CD4-positive, alpha-beta memory T cell (primary cell): ENCODE measurements around the gene HS2ST1. TPM values are rescaled to one million over a fixed set of nuclear protein-coding genes. Genes with fewer than 3 reads are reported as not detected.
A peak's percentile ranks its signal among the peaks of the same experiment; 100 is the strongest.

Source experiments
- CTCF ChIA-PET: fragments of 350-600 bp; sonication (Branson Sonifier 250); formaldehyde crosslinking; loops from one replicate; lab custom pipeline; 2021; ENCODE audit warnings: inconsistent platforms; ENCODE audit not compliant: partially characterized antibody; lab: Charles Lee
- POLR2A ChIA-PET: fragments of 350-600 bp; sonication (Branson Sonifier 250); formaldehyde crosslinking; loops from one replicate; lab custom pipeline; 2021; ENCODE audit not compliant: partially characterized antibody; lab: Charles Lee
- DNase-seq, 5 donors: peaks; one replicate each; pipeline versions ENCODE4 v3.0.0 to v3.0.0-alpha.2; 2020 to 2022; ENCODE audit warnings: mixed read lengths in 1 of 5
- H3K27ac ChIP-seq: one replicate; pipeline ENCODE4 v1.7.0; 2013; ENCODE audit warnings: low read depth, low read length
- H3K27me3 ChIP-seq: 2 replicates; pipeline ENCODE4 v1.7.0; 2013; ENCODE audit warnings: mild to moderate bottlenecking, low read length, moderate library complexity; ENCODE audit not compliant: insufficient read depth
- H3K36me3 ChIP-seq: 2 replicates; pipeline ENCODE4 v1.7.0; 2013; ENCODE audit warnings: mild to moderate bottlenecking, low read length, moderate library complexity; ENCODE audit not compliant: insufficient read depth
- H3K4me1 ChIP-seq: 2 replicates; pipeline ENCODE4 v1.7.0; 2013; ENCODE audit warnings: mild to moderate bottlenecking, low read length, moderate library complexity; ENCODE audit not compliant: insufficient read depth
- H3K4me3 ChIP-seq, 2 donors: one replicate each; pipeline ENCODE4 v1.7.0; 2013; ENCODE audit warnings: low read length in 2 of 2, mild to moderate bottlenecking in 1 of 2
- H3K9me3 ChIP-seq, 2 donors: one replicate each; pipeline ENCODE4 v1.7.0; 2013; ENCODE audit warnings: low read length in 2 of 2, control low read depth in 1 of 2; ENCODE audit not compliant: control insufficient read depth in 1 of 2
- H3K27ac Mint-ChIP-seq, 7 donors: one replicate each; pipeline ENCODE4 v1.8.0; 2020 to 2021; ENCODE audit warnings: mixed read lengths in 7 of 7, mild to moderate bottlenecking in 6 of 7, inconsistent platforms in 3 of 7, moderate library complexity in 3 of 7
- H3K27me3 Mint-ChIP-seq, 2 donors: one replicate each; pipeline ENCODE4 v1.8.0; 2020 to 2021; ENCODE audit warnings: mixed read lengths in 2 of 2
- H3K36me3 Mint-ChIP-seq, 2 donors: one replicate each; pipeline ENCODE4 v1.8.0; 2020 to 2021; ENCODE audit warnings: mixed read lengths in 2 of 2, inconsistent platforms in 1 of 2, mild to moderate bottlenecking in 1 of 2
- H3K4me1 Mint-ChIP-seq, 4 donors: one replicate each; pipeline ENCODE4 v1.8.0; 2020 to 2021; ENCODE audit warnings: mixed read lengths in 4 of 4, mild to moderate bottlenecking in 1 of 4
- H3K4me3 Mint-ChIP-seq, 8 donors: one replicate each; pipeline ENCODE4 v1.8.0; 2020 to 2021; ENCODE audit warnings: mixed read lengths in 8 of 8, mild to moderate bottlenecking in 7 of 8, moderate library complexity in 6 of 8, inconsistent platforms in 3 of 8
- H3K9me3 Mint-ChIP-seq, 8 donors: one replicate each; pipeline ENCODE4 v1.8.0; 2020 to 2021; ENCODE audit warnings: mixed read lengths in 8 of 8, mild to moderate bottlenecking in 5 of 8, inconsistent platforms in 3 of 8, moderate library complexity in 1 of 8
- intact Hi-C: fragments of 100-400 bp; cut with micrococcal nuclease; formaldehyde crosslinking; loops from one replicate; pipeline ENCODE4 v1.15.1; 2023
- polyA plus RNA-seq, 2 donors: library from polyadenylated mRNA; unstranded; fragments of 300-500 nt; fragmentation: Illumina TruSeq; gene quantifications; one replicate each; pipeline ENCODE4 v1.2.3, GENCODE V29; 2021
- total RNA-seq, 2 experiments: library from RNA; stranded (reverse); gene quantifications; one replicate each; pipeline ENCODE4 v1.2.3, GENCODE V29; 2021

The HS2ST1 gene
- total and polyA plus RNA-seq, 4 experiments from 2014 or later, result 5.4 to 15.8 (median 11.2) TPM

DNA sequence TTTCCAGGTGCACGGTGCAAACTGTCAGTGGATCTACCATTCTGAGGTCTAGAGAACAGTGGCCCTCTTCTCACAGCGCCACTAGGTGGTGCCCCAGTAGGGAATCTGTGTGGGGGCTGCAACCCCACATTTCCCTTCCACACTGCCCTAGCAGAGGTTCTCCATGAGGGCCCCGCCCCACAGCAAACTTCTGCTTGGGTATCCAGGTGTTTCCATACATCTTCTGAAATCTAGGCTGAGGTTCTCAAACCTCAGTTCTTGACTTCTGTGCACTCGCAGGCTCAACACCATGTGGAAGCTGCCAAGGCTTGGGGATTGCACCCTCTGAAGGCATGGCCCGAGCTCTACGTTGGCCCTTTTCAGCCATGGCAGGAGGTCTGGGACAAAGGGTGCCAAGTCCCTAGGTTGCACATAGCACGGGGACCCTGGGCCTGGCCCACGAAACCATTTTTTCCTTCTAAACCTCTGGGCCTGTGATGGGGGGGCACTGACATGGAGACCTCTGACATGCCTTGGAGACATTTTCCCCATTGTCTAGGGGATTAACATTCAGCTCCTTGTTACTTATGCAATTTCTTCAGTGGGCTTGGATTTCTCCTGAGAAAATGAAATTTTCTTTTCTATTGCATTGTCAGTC lies 10.0 kb downstream of the HS2ST1 start:
- POLR2A ChIA-PET, result no interaction called here
- Mint-ChIP-seq H3K4me3 (no peak overlapping the region), H3K4me1 (peaks cover 6 to 19% (median 11%) of the 10 kb centered on the region in 4 donors), H3K27me3 (no peaks in the 10 kb centered on the region), H3K9me3 (peaks cover 2 to 37% (median 24%) of the 10 kb centered on the region in 8 donors), H3K27ac (no peak overlapping the region), H3K36me3 (peaks cover 14 to 29% of the 10 kb centered on the region in 2 donors)
- no peak overlapping the region for H3K4me3 ChIP-seq
- no peaks in the 10 kb centered on the region for H3K36me3 ChIP-seq
- H3K4me1 ChIP-seq, result peaks cover 10% of the 10 kb centered on the region
- H3K27ac ChIP-seq, result no peak overlapping the region
- no peaks in the 10 kb centered on the region for H3K27me3 ChIP-seq
- intact Hi-C loops, result no loop called here
- H3K9me3 ChIP-seq, result no peaks in the 10 kb centered on the region
- CTCF ChIA-PET, result no interaction called here
- no peak for DNase-seq

DNA sequence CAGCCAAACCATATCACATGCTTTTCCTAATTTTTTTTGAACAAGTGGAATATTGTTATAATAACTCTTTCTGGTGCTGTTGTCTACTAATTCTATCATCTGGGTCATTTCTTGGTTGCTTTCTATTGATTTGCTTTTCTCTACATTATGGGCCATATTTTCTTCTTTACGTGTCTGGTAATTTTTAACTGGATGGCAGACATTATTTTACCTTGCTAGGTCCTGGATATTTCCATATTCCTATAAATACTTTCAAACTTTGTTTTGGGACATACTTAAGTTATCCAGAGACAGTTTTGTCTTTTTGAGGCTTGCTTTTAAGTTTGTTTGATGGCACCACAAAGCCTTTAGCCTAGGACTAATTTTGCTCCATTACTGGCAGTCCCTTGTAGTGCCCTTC lies 11.3 kb downstream of the HS2ST1 start:
- H3K4me3 ChIP-seq, result no peak overlapping the region
- Mint-ChIP-seq H3K27me3 (no peaks in the 10 kb centered on the region), H3K9me3 (peaks cover 2 to 37% (median 24%) of the 10 kb centered on the region in 8 donors), H3K36me3 (peaks cover 14 to 29% of the 10 kb centered on the region in 2 donors), H3K4me3 (peak overlapping the region in 1 of 8 donors; percentile 4), H3K27ac (no peak overlapping the region), H3K4me1 (peaks cover 6 to 20% (median 14%) of the 10 kb centered on the region in 4 donors)
- H3K4me1 ChIP-seq, result peaks cover 10% of the 10 kb centered on the region
- no peaks in the 10 kb centered on the region for H3K27me3 ChIP-seq
- H3K27ac ChIP-seq, result no peak overlapping the region
- no peak for DNase-seq
- POLR2A ChIA-PET, result no interaction called here
- intact Hi-C loops, result no loop called here
- CTCF ChIA-PET, result no interaction called here
- H3K9me3 ChIP-seq, result no peaks in the 10 kb centered on the region
- no peaks in the 10 kb centered on the region for H3K36me3 ChIP-seq

DNA sequence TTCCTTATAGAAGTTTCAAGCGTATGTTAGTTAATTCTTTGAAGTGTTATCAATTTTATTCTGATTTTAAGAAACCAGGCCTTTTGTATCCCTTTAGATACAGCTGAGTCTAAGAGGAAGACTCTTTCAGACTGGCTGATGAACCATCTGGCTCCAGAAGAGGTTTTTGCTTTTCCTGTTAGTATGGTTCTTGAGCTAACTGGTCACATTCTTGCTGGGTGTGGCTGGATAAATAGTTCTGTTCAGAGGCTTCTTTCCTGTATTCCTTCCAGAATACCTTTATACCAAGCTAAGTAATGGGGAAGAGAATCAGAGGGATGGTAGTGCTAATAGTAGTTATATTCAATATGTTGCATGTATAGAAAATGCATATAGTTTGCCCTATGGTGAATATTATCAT lies 12.4 kb downstream of the HS2ST1 start:
- H3K4me1 ChIP-seq, result peaks cover 10% of the 10 kb centered on the region
- Mint-ChIP-seq H3K36me3 (peaks cover 14 to 26% of the 10 kb centered on the region in 2 donors), H3K4me3 (no peak overlapping the region), H3K27me3 (no peaks in the 10 kb centered on the region), H3K4me1 (peaks cover 6 to 16% (median 14%) of the 10 kb centered on the region in 4 donors), H3K27ac (no peak overlapping the region), H3K9me3 (peaks cover 2 to 30% (median 23%) of the 10 kb centered on the region in 8 donors)
- intact Hi-C loops, result no loop called here
- ChIA-PET POLR2A (no interaction called here), CTCF (interaction anchor here (0.6 kb wide), 1 partner anchor 27 kb away, joined by 3 read pairs; no protein-coding TSS in a partner anchor)
- H3K27me3 ChIP-seq, result no peaks in the 10 kb centered on the region
- no peak overlapping the region for H3K4me3 ChIP-seq
- no peaks in the 10 kb centered on the region for H3K9me3 ChIP-seq
- no peak overlapping the region for H3K27ac ChIP-seq
- DNase-seq, result no peak
- H3K36me3 ChIP-seq, result no peaks in the 10 kb centered on the region

DNA sequence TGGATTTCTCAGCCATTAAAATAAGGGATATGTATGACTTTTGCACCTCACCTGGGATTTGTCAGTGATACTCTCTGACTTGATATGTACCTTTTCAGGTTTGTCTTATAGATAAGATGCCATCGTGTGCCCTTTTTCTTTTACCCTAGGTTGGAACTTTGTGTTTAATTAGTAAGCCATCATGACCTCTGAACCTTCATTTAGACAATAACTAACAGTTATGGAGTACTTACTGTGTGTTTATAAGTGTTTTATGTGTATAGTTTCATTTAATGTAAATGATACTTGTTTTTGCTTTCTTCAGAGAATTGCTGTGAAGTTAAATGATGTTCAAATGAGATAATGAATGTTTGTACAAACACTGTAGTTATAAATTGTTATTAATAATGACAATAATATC lies 14.4 kb downstream of the HS2ST1 start:
- Mint-ChIP-seq H3K27ac (no peak overlapping the region), H3K27me3 (no peaks in the 10 kb centered on the region), H3K4me1 (peaks cover 14 to 26% (median 24%) of the 10 kb centered on the region in 4 donors), H3K36me3 (peaks cover 8 to 13% of the 10 kb centered on the region in 2 donors), H3K9me3 (peaks cover 2 to 15% (median 12%) of the 10 kb centered on the region in 8 donors), H3K4me3 (no peak overlapping the region)
- no peak overlapping the region for H3K27ac ChIP-seq
- no peak overlapping the region for H3K4me3 ChIP-seq
- no peaks in the 10 kb centered on the region for H3K36me3 ChIP-seq
- DNase-seq, result no peak
- intact Hi-C loops, result no loop called here
- CTCF ChIA-PET, result no interaction called here
- no peaks in the 10 kb centered on the region for H3K27me3 ChIP-seq
- POLR2A ChIA-PET, result no interaction called here
- H3K4me1 ChIP-seq, result peaks cover 17% of the 10 kb centered on the region
- no peaks in the 10 kb centered on the region for H3K9me3 ChIP-seq

DNA sequence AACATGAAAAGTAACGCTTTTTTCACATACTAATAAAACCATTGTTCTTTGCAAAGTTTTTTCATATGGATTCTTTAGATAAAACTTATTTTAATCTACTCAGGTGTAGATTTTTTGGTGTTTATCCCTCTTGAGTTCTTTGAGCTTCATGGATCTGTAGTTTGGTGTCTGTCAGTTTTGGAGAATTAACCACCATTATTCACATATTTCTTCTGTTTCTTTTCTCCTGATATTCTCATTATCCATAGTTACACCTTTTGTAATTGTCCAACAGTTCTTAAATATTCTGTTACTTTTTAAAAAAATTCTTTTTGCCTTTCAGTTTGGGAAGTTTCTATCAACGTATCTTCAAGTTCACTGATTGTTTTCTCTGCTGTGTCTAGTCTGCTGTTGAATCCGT lies 18.6 kb downstream of the HS2ST1 start:
- Histone ChIP-seq H3K4me3 (no peak overlapping the region), H3K36me3 (no peaks in the 10 kb centered on the region), H3K27me3 (no peaks in the 10 kb centered on the region), H3K4me1 (peaks cover 8% of the 10 kb centered on the region), H3K27ac (no peak overlapping the region), H3K9me3 (no peaks in the 10 kb centered on the region)
- intact Hi-C loops, result loop anchor here (10.0 kb wide), 1 partner anchor 48 kb away; no protein-coding TSS in a partner anchor
- CTCF ChIA-PET, result interaction anchor here (1.5 kb wide), 1 partner anchor 100 kb away, joined by 4 read pairs; no protein-coding TSS in a partner anchor
- POLR2A ChIA-PET, result no interaction called here
- no peak for DNase-seq
- Mint-ChIP-seq H3K4me1 (peaks cover 13 to 21% (median 17%) of the 10 kb centered on the region in 4 donors), H3K27me3 (no peaks in the 10 kb centered on the region), H3K27ac (peak overlapping the region in 1 of 7 donors; percentile 68), H3K9me3 (no peaks in the 10 kb centered on the region), H3K4me3 (no peak overlapping the region), H3K36me3 (no peaks in the 10 kb centered on the region)

DNA sequence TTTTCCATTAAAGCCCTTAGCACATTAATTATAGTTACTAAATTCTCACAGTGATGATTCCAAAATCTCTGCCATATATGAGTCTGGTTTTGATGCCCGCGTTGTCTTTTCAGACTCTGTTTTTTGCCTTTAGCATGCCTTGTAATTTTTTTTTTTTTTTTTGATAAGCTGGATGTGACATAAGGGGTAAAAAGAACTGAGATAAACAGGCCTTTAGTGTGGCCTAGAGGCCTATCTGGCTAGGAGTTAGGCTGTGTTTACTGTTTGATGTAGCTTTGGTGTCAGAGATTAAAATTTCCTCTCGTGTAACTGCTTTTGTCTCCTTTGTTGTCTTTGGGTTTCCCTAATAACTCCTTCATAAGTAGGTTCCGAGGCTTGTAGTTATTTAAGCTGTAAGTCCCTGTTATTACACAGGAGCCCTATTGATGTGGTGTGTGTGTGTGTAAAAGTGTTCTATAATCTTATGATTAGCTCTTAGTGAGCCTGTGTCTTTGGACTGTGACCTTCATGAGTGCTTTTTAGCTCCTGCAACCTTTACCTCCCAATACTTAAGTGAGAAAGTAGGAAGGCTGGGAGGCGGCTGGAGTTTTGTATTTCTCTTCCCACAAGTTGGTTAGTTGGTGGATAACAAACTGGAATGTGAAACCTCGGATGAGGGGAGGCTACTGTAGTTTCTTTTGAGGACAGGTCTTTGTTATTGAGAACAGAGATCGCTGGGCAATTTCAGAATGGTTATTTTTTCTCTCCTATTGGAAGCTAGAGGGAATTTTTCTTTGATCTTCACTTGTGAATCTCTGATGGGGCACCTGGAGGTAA lies 19.3 kb downstream of the HS2ST1 start:
- Mint-ChIP-seq H3K4me3 (peak overlapping the region in 1 of 8 donors; percentile 31), H3K4me1 (peaks cover 13 to 27% (median 18%) of the 10 kb centered on the region in 4 donors), H3K27me3 (no peaks in the 10 kb centered on the region), H3K9me3 (no peaks in the 10 kb centered on the region), H3K36me3 (no peaks in the 10 kb centered on the region), H3K27ac (peak overlapping the region in 3 of 7 donors; percentile 22 to 68 (median 25))
- Histone ChIP-seq H3K27me3 (no peaks in the 10 kb centered on the region), H3K36me3 (no peaks in the 10 kb centered on the region), H3K4me1 (peaks cover 8% of the 10 kb centered on the region), H3K9me3 (no peaks in the 10 kb centered on the region), H3K27ac (no peak overlapping the region), H3K4me3 (no peak overlapping the region)
- DNase-seq, result peak in 1 of 5 donors; percentile 3
- intact Hi-C loops, result loop anchor here (10.0 kb wide), 1 partner anchor 49 kb away; no protein-coding TSS in a partner anchor
- POLR2A ChIA-PET, result no interaction called here
- CTCF ChIA-PET, result interaction anchor here (1.5 kb wide), 1 partner anchor 100 kb away, joined by 4 read pairs; no protein-coding TSS in a partner anchor

DNA sequence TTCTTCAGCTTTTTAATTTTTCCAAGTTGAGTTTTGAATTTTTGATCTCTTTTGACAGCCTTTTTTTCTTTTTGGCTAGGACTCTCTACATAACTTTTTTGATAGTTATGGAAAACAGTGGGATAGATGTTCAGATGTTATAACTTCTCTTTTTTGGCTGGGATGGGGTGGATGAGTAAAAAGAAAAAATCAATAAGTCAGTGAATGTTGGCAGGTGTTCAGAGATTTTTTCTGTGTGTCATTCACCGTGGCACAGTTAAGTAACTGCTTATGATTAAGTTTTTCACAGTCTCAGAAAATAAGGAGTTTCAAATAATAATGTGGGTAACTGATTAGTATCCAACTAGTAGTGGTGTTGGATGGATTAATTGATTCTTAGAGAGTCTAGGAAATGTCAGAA lies 24.0 kb downstream of the HS2ST1 start:
- Mint-ChIP-seq H3K4me3 (no peak overlapping the region), H3K27ac (peak overlapping the region in 1 of 7 donors; percentile 13)

More for the DNA sequence above, 24.0 kb downstream of the HS2ST1 start:
- Mint-ChIP-seq H3K9me3 (no peaks in the 10 kb centered on the region), H3K36me3 (no peaks in the 10 kb centered on the region), H3K27me3 (no peaks in the 10 kb centered on the region), H3K4me1 (peaks cover 8 to 16% (median 11%) of the 10 kb centered on the region in 4 donors)
- H3K9me3 ChIP-seq, result no peaks in the 10 kb centered on the region
- intact Hi-C loops, result loop anchor here (10.0 kb wide), 1 partner anchor 54 kb away; no protein-coding TSS in a partner anchor
- no peak overlapping the region for H3K4me3 ChIP-seq
- DNase-seq, result no peak
- ChIA-PET POLR2A (no interaction called here), CTCF (no interaction called here)
- no peak overlapping the region for H3K27ac ChIP-seq
- H3K27me3 ChIP-seq, result no peaks in the 10 kb centered on the region
- no peaks in the 10 kb centered on the region for H3K36me3 ChIP-seq
- H3K4me1 ChIP-seq, result peaks cover 6% of the 10 kb centered on the region
